Heart right ventricle (tissue), 16 donors: Measurements from ENCODE around the gene CTAGE4. TPM values are rescaled to one million over a fixed set of nuclear protein-coding genes. Genes with fewer than 3 reads are reported as not detected.
"Not testable (repeated sequence)": the region's sequence is repeated elsewhere in the genome, so short reads cannot be mapped to it uniquely, and the experiment has no call there.

Experiments
- ATAC-seq, 8 donors: fragments of 200-7000 bp; cut with Tn5 transposase; one replicate each; pipeline ENCODE4 v1.9.1; 2020; ENCODE audit warnings: mild to moderate bottlenecking in 8 of 8, moderate library complexity in 8 of 8, moderate number of reproducible peaks in 1 of 8
- DNase-seq, 2 donors: peaks; one replicate each; pipeline ENCODE4 v3.0.0-alpha.2; 2020
- H3K27ac ChIP-seq, 10 donors: fragments of 200-600 bp; sonication (generic) in 2 of 10; one replicate each; pipeline versions ENCODE4 v1.5.0 to v1.8.0; 2020 to 2022; ENCODE audit warnings: mild to moderate bottlenecking in 3 of 10
- H3K27me3 ChIP-seq, 7 donors: fragments of 200-600 bp; one replicate each; pipeline ENCODE4 v1.8.0; 2021 to 2022; ENCODE audit warnings: mild to moderate bottlenecking in 2 of 7
- H3K36me3 ChIP-seq, 9 donors: fragments of 200-600 bp; sonication (generic) in 1 of 9; one replicate each; pipeline versions ENCODE4 v1.5.0 to v1.8.0; 2020 to 2022; ENCODE audit warnings: mild to moderate bottlenecking in 2 of 9
- H3K4me1 ChIP-seq, 9 donors: fragments of 200-600 bp; sonication (generic) in 1 of 9; one replicate each; pipeline versions ENCODE4 v1.5.0 to v1.8.0; 2020 to 2022; ENCODE audit warnings: mild to moderate bottlenecking in 4 of 9
- H3K4me3 ChIP-seq, 10 donors: fragments of 200-600 bp; sonication (generic) in 2 of 10; one replicate each; pipeline versions ENCODE4 v1.5.0 to v1.8.0; 2020 to 2022; ENCODE audit warnings: mild to moderate bottlenecking in 7 of 10, moderate library complexity in 2 of 10
- H3K9me3 ChIP-seq, 11 donors: fragments of 200-600 bp in 10 of 11; sonication (generic) in 2 of 11; one replicate each; pipeline versions ENCODE4 v1.5.0 to v1.8.0; 2013 to 2022; ENCODE audit warnings: mild to moderate bottlenecking in 2 of 11, control low read depth in 1 of 11, moderate library complexity in 1 of 11
- WGBS, 2 donors: extraction: QIAGEN DNeasy Blood & Tissue Kit; methylation state at CpG; one replicate each; pipeline ENCODE4 v1.1.7; 2013; ENCODE audit warnings: inconsistent platforms in 1 of 2; 5-methylcytosine and 5-hydroxymethylcytosine counted together
- intact Hi-C, 10 donors: fragments of 100-400 bp; cut with DNase I; formaldehyde crosslinking; loops; one replicate each; pipeline versions ENCODE4 v1.11.1 to v1.14.2; 2022
- polyA plus RNA-seq, 2 donors: library from polyadenylated mRNA; stranded (reverse); fragments of 200-250 nt; gene quantifications; one replicate each; pipeline ENCODE4 v1.2.3, GENCODE V29; 2013
- total RNA-seq, 10 donors: library from RNA; stranded (reverse); fragmentation: NEBNext Ultra II Directional in 3 of 10; extraction: Animal tissue kit (Norgen Biotek cat#: 25700) in 3 of 10; gene quantifications; one replicate each; pipeline versions ENCODE4 v1.2.1 to v1.2.4, GENCODE V29; 2021 to 2023
- donor health status: Arrhythmogenic right ventricular cardiomyopathy.
- donor health status: ischemic (EF 13 %, LVEDD 7.1; RV severe dilation, severe dysfunction).
- donor health status: healthy with polysubstance abuse.
- donor health status: DM: no; HTN: yes; CAD: no.
- donor health status: DM: no; HTN: no; CAD: no.
- donor health status: ischemic (EF 25% LVEDD 6.9; RV normal size, moderate dysfunction).
- donor health status: ischemic (EF 25% LVEDD 5.7; RV mildly dilated, moderate dysfunction).
- donor health status: healthy.
- donor health status: DM: yes; HTN: yes; CAD: no.
- donor health status: Ischemic cardiomyopathy.
- donor health status: ischemic (EF 35%, LVEDD 5.7; RV mildly dilated, moderate dysfunction).
- donor health status: nonischemic (EF 11% LVEDD 7.7; RV severe dilation, severe dysfunction).
- donor health status: DM: yes; HTN: yes; CAD: no.
- donor health status: PGD.
- donor health status: ischemic (EF 29% LVEDD 5.4; RV normal size, mild dysfunction).
- donor health status: nonischemic (EF 23%, LVEDD 6.1; RV moderate dilation, normal function).

The CTAGE4 gene
- total and polyA plus RNA-seq, 12 donors = 0.03 to 0.80 (median 0.24) TPM; not detected in 2

GRCh38 chr7:144201978-144202377 is 18.7 kb downstream of the CTAGE4 start:
- H3K4me3 ChIP-seq, H3K4me1 ChIP-seq, H3K9me3 ChIP-seq, ATAC-seq, H3K27ac ChIP-seq, DNase-seq, intact Hi-C loops, H3K27me3 ChIP-seq, H3K36me3 ChIP-seq: not testable (repeated sequence)
- no CpG with 5 or more reads among the region's 1 CpG for WGBS, 2 donors

- H3K4me3 ChIP-seq, intact Hi-C loops, H3K9me3 ChIP-seq, H3K27ac ChIP-seq, H3K27me3 ChIP-seq, H3K36me3 ChIP-seq, ATAC-seq, DNase-seq, H3K4me1 ChIP-seq: not testable (repeated sequence)
- no CpG with 5 or more reads among the region's 3 CpGs for WGBS, 2 donors
These were observed 19.8 kb downstream of the CTAGE4 start for GRCh38 chr7:144203086-144203485.

- intact Hi-C loops, H3K9me3 ChIP-seq, DNase-seq, H3K27ac ChIP-seq, H3K4me1 ChIP-seq, H3K36me3 ChIP-seq, H3K4me3 ChIP-seq, H3K27me3 ChIP-seq: not testable (repeated sequence)
- no CpG with 5 or more reads among the region's 5 CpGs for WGBS, 2 donors
- peak in 1 of 8 donors; percentile 54 for ATAC-seq
These were observed 22.0 kb downstream of the CTAGE4 start for GRCh38 chr7:144205306-144205705.

GRCh38 chr7:144217200-144217599 is 33.9 kb downstream of the CTAGE4 start:
- H3K27ac ChIP-seq, H3K36me3 ChIP-seq, H3K4me3 ChIP-seq, H3K4me1 ChIP-seq, intact Hi-C loops, DNase-seq, H3K9me3 ChIP-seq, H3K27me3 ChIP-seq: not testable (repeated sequence)
- ATAC-seq = peak in 2 of 8 donors; percentile 9 to 26

GRCh38 chr7:144218581-144218980 is 35.3 kb downstream of the CTAGE4 start:
- H3K27ac ChIP-seq, intact Hi-C loops, H3K4me1 ChIP-seq, DNase-seq, H3K9me3 ChIP-seq, H3K36me3 ChIP-seq, H3K4me3 ChIP-seq, H3K27me3 ChIP-seq, ATAC-seq: not testable (repeated sequence)
- 98 to 100% methylated on average over 1 of the region's 1 CpG for WGBS, 2 donors

- intact Hi-C loops, DNase-seq, H3K27me3 ChIP-seq, H3K36me3 ChIP-seq, H3K27ac ChIP-seq, ATAC-seq, H3K4me3 ChIP-seq, H3K4me1 ChIP-seq, H3K9me3 ChIP-seq: not testable (repeated sequence)
- WGBS, 2 donors = no CpG with 5 or more reads among the region's 4 CpGs
These were observed 35.9 kb downstream of the CTAGE4 start for GRCh38 chr7:144219149-144219548.

GRCh38 chr7:144220531-144220930 is 37.3 kb downstream of the CTAGE4 start:
- H3K9me3 ChIP-seq, H3K36me3 ChIP-seq, H3K27me3 ChIP-seq, DNase-seq, H3K4me1 ChIP-seq, ATAC-seq, H3K4me3 ChIP-seq, intact Hi-C loops, H3K27ac ChIP-seq: not testable (repeated sequence)

GRCh38 chr7:144223675-144224074 is 40.4 kb downstream of the CTAGE4 start:
- H3K36me3 ChIP-seq, DNase-seq, intact Hi-C loops, H3K4me3 ChIP-seq, H3K4me1 ChIP-seq, ATAC-seq, H3K27me3 ChIP-seq, H3K9me3 ChIP-seq, H3K27ac ChIP-seq: not testable (repeated sequence)

GRCh38 chr7:144226866-144227265 is 43.6 kb downstream of the CTAGE4 start:
- H3K9me3 ChIP-seq, H3K4me3 ChIP-seq, ATAC-seq, DNase-seq, H3K4me1 ChIP-seq, intact Hi-C loops, H3K36me3 ChIP-seq, H3K27ac ChIP-seq, H3K27me3 ChIP-seq: not testable (repeated sequence)
- WGBS, 2 donors = 82 to 86% methylated on average over 3 of the region's 4 CpGs

GRCh38 chr7:144228810-144229209 is 45.5 kb downstream of the CTAGE4 start:
- 98% methylated on average over 1 of the region's 3 CpGs for WGBS, 2 donors
- H3K4me3 ChIP-seq, H3K27ac ChIP-seq, H3K27me3 ChIP-seq, H3K4me1 ChIP-seq, H3K36me3 ChIP-seq, DNase-seq, intact Hi-C loops, H3K9me3 ChIP-seq: not testable (repeated sequence)
- ATAC-seq = peak in 1 of 8 donors; percentile 20

- ATAC-seq, H3K4me3 ChIP-seq, DNase-seq, H3K4me1 ChIP-seq, H3K9me3 ChIP-seq, H3K27ac ChIP-seq, H3K36me3 ChIP-seq, H3K27me3 ChIP-seq, intact Hi-C loops: not testable (repeated sequence)
- WGBS, 2 donors = no CpG with 5 or more reads among the region's 2 CpGs
These were observed 47.8 kb downstream of the CTAGE4 start for GRCh38 chr7:144231027-144231426.

GRCh38 chr7:144233039-144233438 is 49.8 kb downstream of the CTAGE4 start:
- H3K4me3 ChIP-seq, ATAC-seq, H3K36me3 ChIP-seq, H3K4me1 ChIP-seq, H3K9me3 ChIP-seq, H3K27me3 ChIP-seq, intact Hi-C loops, DNase-seq, H3K27ac ChIP-seq: not testable (repeated sequence)
- WGBS, 2 donors = 80 to 86% methylated on average over 1 of the region's 1 CpG
